GM19467 (cell line): ENCODE data around the gene KIF15.
"Not testable (repeated sequence)": the region's sequence is repeated elsewhere in the genome, so short reads cannot be mapped to it uniquely, and the experiment has no call there.

Source experiments
- ATAC-seq: cut with Tn5 transposase; IDR thresholded peaks from one replicate; pipeline ENCODE4 v1.9.1; 2021; ENCODE audit warnings: mild to moderate bottlenecking, moderate library complexity; ENCODE audit not compliant: unreplicated experiment

KIF15 gene

DNA sequence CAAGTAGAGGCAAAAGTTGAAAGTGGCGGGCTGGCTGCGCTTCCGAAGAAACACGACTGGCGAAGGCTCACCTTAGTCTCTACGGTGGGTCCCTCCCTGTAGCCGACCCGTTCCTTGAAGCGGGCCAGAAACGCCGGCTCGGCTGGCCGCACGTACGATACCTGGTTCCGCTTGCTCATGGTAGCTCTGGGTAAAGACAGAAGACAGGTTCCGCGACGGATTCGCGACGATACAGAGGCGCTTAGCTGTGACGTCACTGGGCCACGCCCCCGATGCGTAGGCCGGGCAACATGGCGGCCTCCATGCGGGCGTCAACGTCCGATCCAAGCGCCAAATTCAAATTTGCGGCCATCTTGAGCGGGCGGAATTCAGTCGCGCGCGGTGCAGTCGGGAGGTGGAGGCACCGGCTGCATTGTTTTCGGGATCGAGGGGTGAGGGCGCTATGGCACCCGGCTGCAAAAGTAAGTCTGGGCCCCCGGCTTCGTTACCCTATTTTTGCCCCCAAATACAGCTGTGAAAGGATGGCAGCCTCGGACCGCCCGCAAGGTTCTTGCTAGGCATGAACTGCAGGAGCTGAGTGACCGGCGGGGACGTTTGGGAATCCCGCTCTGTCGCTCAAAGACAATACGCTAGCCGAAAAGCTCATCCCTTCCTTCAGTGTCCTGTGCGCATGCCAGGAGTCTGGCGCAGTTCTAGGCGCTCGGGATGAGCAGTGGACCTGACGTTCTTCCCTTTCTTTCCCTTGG is at the start of gene KIF15, which contains the start of gene KIAA1143:
Gene KIF15 (plus strand): TSS at position 371 of the 746 bp plus-strand sequence. CDS start 72 bp downstream, at position 443.
Gene KIAA1143 (minus strand): TSS at position 196 of the 746 bp plus-strand sequence. CDS start 17 bp downstream, at position 179.
- ATAC-seq, result peak; percentile 91

DNA sequence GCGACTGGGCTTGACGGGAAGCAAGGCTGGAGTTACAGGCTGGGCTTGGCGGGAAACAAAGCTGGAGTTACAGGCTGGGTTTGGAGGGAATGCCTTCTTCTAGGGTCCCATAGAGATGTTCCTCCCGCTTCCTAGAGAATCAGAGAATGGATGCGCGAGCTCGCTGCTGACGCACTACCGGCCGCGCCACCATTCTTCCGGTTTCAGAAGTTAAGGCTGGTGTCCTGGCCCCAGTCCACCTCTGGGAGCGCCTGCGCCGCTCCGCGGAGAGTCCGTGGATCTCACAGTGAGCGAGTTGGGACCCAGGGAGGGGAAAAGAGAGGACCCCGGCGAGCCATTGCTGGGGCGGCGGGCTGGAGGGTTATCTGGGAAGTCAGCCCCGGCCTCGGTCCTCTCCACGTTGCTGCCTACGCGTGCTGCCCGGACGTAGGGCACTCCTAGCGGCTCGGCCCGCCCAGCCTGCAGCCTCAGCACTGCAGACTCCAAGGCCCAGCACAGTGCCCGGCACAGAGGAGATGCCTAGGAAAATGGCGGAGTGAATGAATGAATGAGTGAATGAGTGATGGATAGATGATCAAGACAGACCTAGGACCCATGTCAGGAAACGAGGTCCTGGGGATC is 49.0 kb upstream of the KIF15 start, which contains the start of gene ZNF502:
Gene ZNF502 (plus strand): TSS at position 206 of the 621 bp plus-strand sequence. CDS start 7,602 bp downstream, outside the sequence.
- no peak for ATAC-seq

- no peak for ATAC-seq
Observed at GRCh38 chr3:44721231-44722102, 40.1 kb upstream of the KIF15 start.

DNA sequence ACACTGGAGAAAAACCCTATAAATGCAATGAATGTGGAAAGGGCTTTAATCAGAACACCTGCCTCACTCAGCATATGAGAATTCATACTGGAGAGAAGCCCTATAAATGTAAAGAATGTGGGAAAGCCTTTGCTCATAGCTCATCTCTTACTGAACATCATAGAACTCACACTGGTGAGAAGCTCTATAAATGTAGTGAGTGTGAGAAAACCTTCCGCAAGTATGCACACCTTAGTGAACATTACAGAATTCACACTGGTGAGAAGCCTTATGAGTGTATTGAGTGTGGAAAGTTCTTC is 39.5 kb upstream of the KIF15 start:
- no peak for ATAC-seq

DNA sequence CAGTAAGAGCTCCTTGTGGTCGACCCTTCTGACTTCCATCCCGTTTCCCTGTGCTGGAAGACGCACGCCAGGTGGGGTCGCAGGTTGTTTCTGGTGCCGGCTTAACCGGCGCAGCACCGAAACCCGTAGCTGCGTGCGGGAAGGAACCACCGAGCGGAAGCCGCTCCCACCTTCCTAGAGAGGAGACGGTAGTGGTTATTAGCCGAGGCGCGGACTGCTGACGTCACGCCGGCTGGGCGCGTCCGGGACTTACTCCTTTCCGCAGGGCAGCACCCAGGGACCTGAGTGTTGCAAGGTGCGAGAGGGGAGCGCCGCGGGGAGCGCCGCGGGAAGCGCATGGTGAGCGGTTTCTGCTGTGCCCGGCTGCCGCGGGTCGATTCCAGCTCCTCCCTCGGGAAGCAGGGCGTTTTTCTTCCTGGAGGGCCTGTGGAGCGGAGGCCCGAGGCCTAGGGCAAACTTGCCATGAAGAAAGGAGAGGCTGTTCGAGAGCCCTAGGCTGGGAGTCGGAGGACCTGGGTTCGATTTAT is 32.1 kb upstream of the KIF15 start, which contains the start of gene ZNF501:
Gene ZNF501 (plus strand): TSS at position 252 of the 527 bp plus-strand sequence. CDS start 4,787 bp downstream, outside the sequence.
- ATAC-seq, result peak; percentile 80

DNA sequence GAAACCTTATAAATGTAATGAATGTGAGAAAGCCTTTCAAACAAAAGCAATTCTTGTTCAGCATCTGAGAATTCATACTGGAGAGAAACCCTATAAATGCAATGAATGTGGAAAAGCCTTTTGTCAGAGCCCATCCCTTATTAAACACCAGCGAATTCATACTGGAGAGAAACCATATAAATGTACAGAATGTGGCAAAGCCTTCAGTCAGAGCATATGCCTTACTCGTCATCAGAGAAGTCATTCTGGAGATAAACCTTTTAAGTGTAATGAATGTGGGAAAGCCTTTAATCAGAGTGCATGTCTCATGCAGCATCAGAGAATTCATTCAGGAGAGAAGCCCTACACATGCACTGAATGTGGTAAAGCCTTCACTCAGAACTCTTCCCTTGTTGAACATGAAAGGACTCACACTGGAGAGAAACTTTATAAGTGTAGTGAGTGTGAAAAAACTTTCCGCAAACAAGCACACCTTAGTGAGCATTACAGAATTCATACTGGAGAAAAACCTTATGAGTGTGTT is 26.9 kb upstream of the KIF15 start:
- ATAC-seq, result no peak

- ATAC-seq, result peak; percentile 1
Observed at GRCh38 chr3:44761101-44761423, 532 bp upstream of the KIF15 start.

DNA sequence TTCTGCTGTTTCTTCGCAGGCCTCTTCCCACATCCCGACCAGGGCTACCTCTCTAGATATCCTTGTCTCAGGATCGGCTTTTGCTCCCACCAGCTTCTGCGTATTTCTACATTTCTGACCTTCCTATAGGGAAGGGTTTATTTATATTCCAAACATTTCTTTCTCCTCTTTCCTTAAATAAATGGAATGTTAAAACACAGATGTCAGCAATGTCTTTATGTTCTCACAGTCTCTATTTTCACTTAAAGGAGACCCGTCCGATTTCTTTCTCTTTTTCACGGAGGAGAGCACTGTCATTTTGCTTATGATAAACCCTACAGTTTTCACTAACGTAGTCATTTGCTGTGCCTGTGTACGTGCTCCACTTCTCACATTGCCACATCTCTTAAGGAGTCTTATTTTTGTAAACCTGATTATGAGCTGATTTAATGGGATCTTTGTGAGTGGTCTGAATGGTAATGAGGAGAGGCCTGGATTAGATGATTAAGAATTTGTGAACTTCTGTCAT is 630 bp downstream of the KIF15 start:
- no peak for ATAC-seq

DNA sequence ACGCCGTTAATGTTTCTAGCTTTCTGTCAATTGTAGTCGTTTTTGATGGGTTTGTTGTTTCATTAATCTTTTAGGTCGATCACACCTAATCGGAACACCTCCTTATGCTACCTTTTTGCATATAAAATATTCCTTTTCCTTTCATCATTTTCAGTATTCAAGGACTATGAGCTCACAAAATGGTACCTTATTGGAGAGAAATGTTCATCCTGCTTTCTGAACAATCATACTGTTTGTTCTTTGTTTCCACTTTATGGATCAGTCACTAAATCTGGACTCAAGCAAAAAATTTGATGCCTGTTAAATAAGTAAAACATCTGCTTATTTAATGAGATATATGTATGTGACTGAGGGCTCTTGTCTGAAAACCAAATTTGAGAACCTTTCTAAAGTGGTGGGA is 1.1 kb downstream of the KIF15 start:
- no peak for ATAC-seq

- no peak for ATAC-seq
Observed at GRCh38 chr3:44764248-44764647, 2.7 kb downstream of the KIF15 start.

DNA sequence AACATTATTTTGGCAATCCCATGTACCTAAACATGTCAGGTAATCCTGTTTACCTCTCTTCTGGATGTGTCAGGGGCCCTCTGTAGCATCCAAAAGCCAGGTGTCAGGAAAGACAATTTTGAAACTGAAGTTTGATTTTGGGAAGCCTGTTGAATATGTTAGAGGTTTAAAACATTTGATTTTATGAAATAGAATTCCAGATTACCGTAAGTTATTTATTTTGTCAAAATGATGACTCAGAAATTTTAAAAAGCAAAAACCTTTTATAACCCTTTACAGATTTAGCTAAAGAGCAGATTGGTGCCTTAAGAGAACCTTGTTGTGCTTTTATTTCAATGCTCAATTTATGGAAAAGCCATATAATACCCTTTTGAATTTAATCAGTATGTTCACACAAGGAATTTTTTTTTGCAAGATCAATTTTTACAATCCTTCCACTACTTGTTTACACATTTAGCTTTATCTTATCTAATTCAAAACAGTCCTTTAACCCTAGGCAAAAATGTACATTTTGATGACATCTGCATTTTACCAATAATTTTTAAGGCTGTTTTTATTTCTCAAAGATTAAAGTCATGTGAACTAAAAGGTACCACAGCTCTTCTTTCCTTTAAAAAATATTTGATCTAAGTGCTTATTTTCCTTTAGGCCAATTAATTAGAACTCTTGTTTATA is 10.0 kb downstream of the KIF15 start:
- ATAC-seq, result no peak

DNA sequence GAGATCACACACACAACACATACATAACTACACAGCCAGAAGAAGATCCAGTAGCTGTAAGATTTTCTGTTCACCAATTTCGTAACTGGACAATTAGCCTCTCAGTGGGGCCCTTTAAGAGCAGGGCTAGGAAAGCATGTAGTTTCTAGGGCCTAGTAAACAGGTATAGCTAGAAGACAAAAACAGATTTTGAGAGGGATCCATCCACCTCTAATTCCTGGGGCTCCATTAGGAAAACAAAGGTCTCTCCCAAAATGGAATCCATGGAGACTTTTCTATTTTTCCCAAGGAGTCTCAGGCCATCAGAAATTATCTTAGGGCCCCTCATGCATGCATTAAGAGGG is 10.5 kb downstream of the KIF15 start:
- ATAC-seq, result no peak

GRCh38 chr3:44782891-44783290 is 21.3 kb downstream of the KIF15 start:
- ATAC-seq, result no peak

- ATAC-seq, result no peak
Observed at GRCh38 chr3:44795197-44795596, 33.6 kb downstream of the KIF15 start.

- ATAC-seq, result no peak
Observed at GRCh38 chr3:44802011-44802410, 40.4 kb downstream of the KIF15 start.

DNA sequence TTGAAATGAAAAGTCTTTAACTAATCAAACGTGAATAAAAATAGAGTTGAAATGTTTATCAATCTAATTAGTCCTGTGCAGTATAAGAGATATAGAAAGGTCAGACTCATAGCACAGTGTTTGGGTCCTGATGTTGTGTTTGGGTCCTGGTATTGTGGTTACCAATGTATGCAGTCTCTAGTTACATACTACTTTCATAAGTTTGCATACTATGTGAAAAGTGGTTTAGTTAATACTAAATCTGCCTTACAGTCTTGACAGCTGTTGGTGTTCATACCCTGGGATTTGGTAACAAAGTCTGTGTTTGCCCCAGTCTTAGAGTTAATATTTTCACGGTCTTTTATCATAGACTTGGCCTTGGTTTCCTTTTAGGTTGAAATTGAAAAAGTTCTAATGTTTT is 41.7 kb downstream of the KIF15 start:
- ATAC-seq, result no peak

GRCh38 chr3:44805960-44806359 is 44.4 kb downstream of the KIF15 start:
- no peak for ATAC-seq

DNA sequence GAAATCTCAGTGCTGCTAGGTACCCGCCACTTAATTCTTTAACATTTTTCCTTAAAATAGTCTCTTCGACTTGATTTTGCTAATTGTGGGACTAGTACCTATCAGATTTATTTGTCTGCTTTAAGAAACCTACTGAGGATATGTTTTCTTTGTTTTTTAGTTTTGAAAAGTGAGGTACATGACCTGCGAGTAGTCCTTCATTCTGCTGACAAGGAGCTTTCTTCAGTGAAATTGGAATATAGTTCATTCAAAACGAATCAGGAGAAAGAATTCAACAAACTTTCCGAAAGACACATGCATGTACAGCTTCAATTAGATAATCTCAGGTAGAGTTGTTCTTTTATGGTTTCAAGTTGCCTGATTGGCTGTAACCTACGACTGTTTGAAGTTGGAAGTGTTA is 53.2 kb downstream of the KIF15 start:
- no peak for ATAC-seq

- not testable (repeated sequence) for ATAC-seq
Observed at GRCh38 chr3:44816334-44816733, 54.7 kb downstream of the KIF15 start.

DNA sequence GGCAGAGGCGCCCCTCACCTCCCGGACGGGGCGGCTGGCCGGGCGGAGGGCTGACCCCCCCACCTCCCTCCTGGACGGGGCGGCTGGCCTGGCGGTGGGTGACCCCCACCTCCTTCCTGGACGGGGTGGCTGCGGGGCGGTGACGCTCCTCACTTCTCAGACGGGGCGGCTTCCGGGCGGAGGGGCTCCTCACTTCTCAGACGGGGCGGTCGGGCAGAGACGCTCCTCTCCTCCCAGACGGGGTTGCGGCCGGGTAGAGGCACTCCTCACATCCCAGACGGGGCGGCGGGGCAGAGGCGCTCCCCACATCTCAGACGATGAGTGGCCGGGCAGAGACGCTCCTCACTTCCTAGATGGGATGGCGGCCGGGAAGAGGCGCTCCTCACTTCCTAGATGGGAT is 59.6 kb downstream of the KIF15 start:
- ATAC-seq, result not testable (repeated sequence)
